WERI-Rb-1 (cell line): ENCODE measurements around the gene TEAD1.

ENCODE experiments used
- DNase-seq: peaks from one replicate; pipeline ENCODE4 v3.0.0-alpha.2; 2020
- H3K27ac ChIP-seq: fragments of 250-450 bp; sonication (Bioruptor Pico); 2 replicates; pipeline ENCODE4 v1.5.1; 2020; ENCODE audit warnings: mild to moderate bottlenecking, moderate library complexity
- H3K27me3 ChIP-seq: fragments of 250-450 bp; sonication (Bioruptor Pico); 2 replicates; pipeline ENCODE4 v1.5.1; 2021; ENCODE audit warnings: mild to moderate bottlenecking, low read depth, moderate library complexity; ENCODE audit not compliant: insufficient read depth, severe bottlenecking
- H3K36me3 ChIP-seq: fragments of 250-450 bp; sonication (Bioruptor Pico); 2 replicates; pipeline ENCODE4 v1.5.1; 2020; ENCODE audit warnings: mild to moderate bottlenecking, moderate library complexity
- H3K4me3 ChIP-seq: 2 replicates; pipeline ENCODE4 v1.5.1; 2011; ENCODE audit warnings: low read depth, mild to moderate bottlenecking, control low read depth, low read length
- H3K9me3 ChIP-seq: fragments of 250-450 bp; sonication (Bioruptor Pico); 2 replicates; pipeline ENCODE4 v1.5.1; 2021; ENCODE audit warnings: mild to moderate bottlenecking, moderate library complexity; ENCODE audit not compliant: severe bottlenecking
- CTCF ChIP-seq: IDR thresholded peaks from 2 replicates; pipeline ENCODE4 v1.5.1; 2011; ENCODE audit warnings: low read depth, mild to moderate bottlenecking, control low read depth, inconsistent platforms, low read length

Gene TEAD1

DNA sequence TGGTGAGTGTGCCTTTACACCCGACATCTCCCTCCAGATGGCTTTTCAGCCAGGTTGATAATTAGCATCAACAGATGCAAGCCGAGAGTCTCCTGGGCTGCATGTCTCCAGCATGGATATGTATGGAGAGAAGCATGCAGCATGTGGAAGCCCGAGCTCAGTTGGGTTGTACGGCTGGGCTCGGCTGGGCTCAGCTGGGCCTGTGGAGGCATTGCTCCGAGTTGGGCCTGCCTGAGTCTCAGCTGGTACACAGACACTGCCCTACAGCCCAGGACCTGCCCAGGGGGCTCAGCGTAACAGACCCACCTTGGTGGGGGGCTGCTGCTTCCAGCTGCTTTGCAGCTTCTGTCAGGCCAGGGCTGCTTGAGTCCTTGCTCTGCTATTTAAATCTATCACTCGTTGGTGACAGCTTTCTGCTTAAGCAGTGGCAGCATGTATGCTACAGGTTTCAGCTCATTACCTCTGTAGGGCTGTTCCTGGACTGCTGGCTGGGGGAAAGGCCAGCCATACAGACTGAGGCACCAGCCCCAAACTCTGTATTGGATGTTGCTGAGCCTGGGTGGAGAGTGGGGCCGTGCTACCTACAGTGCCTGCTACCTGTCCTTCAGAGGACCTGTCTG is 115.5 kb downstream of the TEAD1 start:
- H3K4me3 ChIP-seq: no peak overlapping the region
- H3K27me3 ChIP-seq: no peaks in the 10 kb centered on the region
- H3K9me3 ChIP-seq: no peaks in the 10 kb centered on the region
- peak; percentile 67 for DNase-seq
- peak overlapping the region; percentile 79 for H3K27ac ChIP-seq
- no peak for TF ChIP-seq CTCF
- H3K36me3 ChIP-seq: no peaks in the 10 kb centered on the region; the same call in none of the 2 replicates

- no peak overlapping the region for H3K4me3 ChIP-seq
- no peaks in the 10 kb centered on the region for H3K27me3 ChIP-seq
- H3K9me3 ChIP-seq: no peaks in the 10 kb centered on the region
- H3K27ac ChIP-seq: peak overlapping the region; percentile 79
- DNase-seq: no peak
- TF ChIP-seq CTCF: no peak
- H3K36me3 ChIP-seq: peaks cover 4% of the 10 kb centered on the region
Measured at GRCh38 chr11:12790861-12791616, 116.8 kb downstream of the TEAD1 start.

DNA sequence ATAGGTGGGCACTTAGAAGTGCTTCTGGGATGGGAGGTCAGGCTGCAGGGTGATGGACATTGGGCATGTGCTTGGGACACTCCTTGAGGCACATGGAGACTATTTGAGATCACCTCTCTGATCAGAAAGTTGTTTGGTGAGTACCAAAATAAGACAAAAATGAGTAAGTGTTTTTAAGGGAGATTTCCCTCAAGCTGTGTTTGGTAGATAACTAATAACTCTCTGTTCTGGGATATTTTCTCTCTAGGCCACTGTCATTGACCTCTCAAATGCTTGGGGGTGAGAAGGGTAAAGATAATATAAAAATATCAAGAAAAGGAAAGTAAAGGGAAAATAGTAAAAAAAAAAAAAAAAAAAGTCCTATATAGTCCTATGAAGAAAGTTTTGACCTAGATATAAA is 117.8 kb downstream of the TEAD1 start:
- Histone ChIP-seq H3K27me3 (no peaks in the 10 kb centered on the region), H3K9me3 (no peaks in the 10 kb centered on the region), H3K4me3 (no peak overlapping the region), H3K36me3 (peaks cover 7% of the 10 kb centered on the region), H3K27ac (no peak overlapping the region)
- TF ChIP-seq CTCF: no peak
- DNase-seq: no peak

GRCh38 chr11:12792590-12792989 is 118.4 kb downstream of the TEAD1 start:
- H3K36me3 ChIP-seq: peaks cover 7% of the 10 kb centered on the region
- no peak overlapping the region for H3K27ac ChIP-seq
- no peak for TF ChIP-seq CTCF
- H3K9me3 ChIP-seq: no peaks in the 10 kb centered on the region
- DNase-seq: no peak
- H3K4me3 ChIP-seq: no peak overlapping the region
- no peaks in the 10 kb centered on the region for H3K27me3 ChIP-seq

DNA sequence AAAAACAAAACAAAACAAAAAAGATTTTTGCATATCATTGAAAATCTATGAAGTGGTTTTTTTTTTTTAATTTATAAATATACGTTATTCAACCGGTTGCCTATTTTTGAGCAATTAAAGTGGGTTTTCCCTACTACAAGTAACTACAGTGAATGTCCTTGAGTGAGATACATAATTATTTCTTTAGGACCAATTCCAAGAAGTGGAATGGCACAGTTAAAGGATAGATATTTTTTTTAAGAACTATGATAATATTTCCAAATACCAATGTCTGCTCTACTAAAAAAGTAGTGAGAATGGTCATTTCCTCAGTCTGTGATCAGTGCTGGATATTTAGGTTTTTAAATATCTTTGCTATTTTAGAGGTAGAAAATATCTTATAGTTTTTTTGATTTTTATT is 118.8 kb downstream of the TEAD1 start:
- no peak overlapping the region for H3K4me3 ChIP-seq
- no peaks in the 10 kb centered on the region for H3K9me3 ChIP-seq
- no peaks in the 10 kb centered on the region for H3K27me3 ChIP-seq
- DNase-seq: no peak
- no peak for TF ChIP-seq CTCF
- no peak overlapping the region for H3K27ac ChIP-seq
- peaks cover 7% of the 10 kb centered on the region for H3K36me3 ChIP-seq
